DLD1 (cell line): Measurements from ENCODE around the gene GRM8.

ENCODE experiments used
- in situ Hi-C: cut with HindIII; loops from 2 replicates; pipeline ENCODE4 v1.10.0; 2017; ENCODE audit warnings: low sequenced_read_pairs

The GRM8 gene

GRCh38 chr7:126569402-126569801 lies 683.3 kb downstream of the GRM8 start:
- in situ Hi-C loops, result no loop called here

- in situ Hi-C loops, result no loop called here
Observed at GRCh38 chr7:126557271-126557670, 695.5 kb downstream of the GRM8 start.

GRCh38 chr7:126541406-126541805 lies 711.3 kb downstream of the GRM8 start:
- in situ Hi-C loops, result no loop called here

GRCh38 chr7:126535176-126535575 lies 717.6 kb downstream of the GRM8 start:
- in situ Hi-C loops, result no loop called here

- in situ Hi-C loops, result no loop called here
Observed at GRCh38 chr7:126533715-126534114, 719.0 kb downstream of the GRM8 start.

GRCh38 chr7:126529833-126530232 lies 722.9 kb downstream of the GRM8 start:
- in situ Hi-C loops, result no loop called here

GRCh38 chr7:126529254-126529653 lies 723.5 kb downstream of the GRM8 start:
- in situ Hi-C loops, result no loop called here

GRCh38 chr7:126525906-126526305 lies 726.8 kb downstream of the GRM8 start:
- in situ Hi-C loops, result no loop called here

GRCh38 chr7:126524967-126525366 lies 727.8 kb downstream of the GRM8 start:
- in situ Hi-C loops, result no loop called here

- in situ Hi-C loops, result no loop called here
Observed at GRCh38 chr7:126511046-126511445, 741.7 kb downstream of the GRM8 start.

- in situ Hi-C loops, result no loop called here
Observed at GRCh38 chr7:126501617-126502016, 751.1 kb downstream of the GRM8 start.

- in situ Hi-C loops, result no loop called here
Observed at GRCh38 chr7:126499481-126499880, 753.3 kb downstream of the GRM8 start.

GRCh38 chr7:126495733-126496132 lies 757.0 kb downstream of the GRM8 start:
- in situ Hi-C loops, result no loop called here

GRCh38 chr7:126495001-126495400 lies 757.7 kb downstream of the GRM8 start:
- in situ Hi-C loops, result no loop called here

GRCh38 chr7:126493801-126494200 lies 758.9 kb downstream of the GRM8 start:
- in situ Hi-C loops, result no loop called here

- in situ Hi-C loops, result no loop called here
Observed at GRCh38 chr7:126489874-126490273, 762.9 kb downstream of the GRM8 start.

- in situ Hi-C loops, result no loop called here
Observed at GRCh38 chr7:126487728-126488442, 764.9 kb downstream of the GRM8 start.

GRCh38 chr7:126486806-126487205 lies 765.9 kb downstream of the GRM8 start:
- in situ Hi-C loops, result no loop called here

GRCh38 chr7:126485791-126486190 lies 767.0 kb downstream of the GRM8 start:
- in situ Hi-C loops, result no loop called here

GRCh38 chr7:126483972-126484371 lies 768.8 kb downstream of the GRM8 start:
- in situ Hi-C loops, result no loop called here

GRCh38 chr7:126472825-126473224 lies 779.9 kb downstream of the GRM8 start:
- in situ Hi-C loops, result no loop called here

- in situ Hi-C loops, result no loop called here
Observed at GRCh38 chr7:126462405-126462804, 790.3 kb downstream of the GRM8 start.

- in situ Hi-C loops, result no loop called here
Observed at GRCh38 chr7:126460664-126461063, 792.1 kb downstream of the GRM8 start.
